GM12892 (cell line): ENCODE measurements around the gene CFAP299.

Source experiments
- POLR2A ChIP-seq: IDR thresholded peaks from 2 replicates; pipeline ENCODE4 v1.6.1; 2011; ENCODE audit warnings: low read depth, low read length, control low read depth
- POLR2AphosphoS5 ChIP-seq: IDR thresholded peaks from 2 replicates; pipeline ENCODE4 v1.6.1; 2011; ENCODE audit warnings: low read depth, low read length, control low read depth
- TAF1 ChIP-seq: IDR thresholded peaks from 2 replicates; pipeline ENCODE4 v1.6.1; 2011; ENCODE audit warnings: low read depth, mild to moderate bottlenecking, control low read depth, low read length, borderline replicate concordance

DNA sequence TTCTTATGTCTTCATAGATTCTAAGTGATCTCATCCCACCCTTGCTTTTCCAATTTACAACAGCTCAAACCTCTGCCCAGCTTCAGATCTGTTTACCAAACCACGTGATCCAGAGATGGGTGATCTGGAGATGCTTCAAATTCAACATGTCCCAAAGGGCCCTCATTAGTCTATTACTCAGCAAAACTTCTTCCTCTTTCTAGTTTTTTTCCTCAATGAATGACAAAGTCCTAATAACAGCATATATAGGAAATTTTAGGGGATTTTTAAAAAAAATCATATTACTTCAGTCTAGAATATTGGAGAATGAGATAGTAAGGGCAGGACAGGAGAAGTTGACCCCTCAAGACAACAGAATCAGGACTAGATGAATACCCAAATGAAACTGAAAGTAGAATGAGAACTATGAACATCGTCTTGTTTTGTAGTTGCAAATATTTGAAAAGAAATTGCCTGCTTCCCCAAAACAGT is 127.1 kb downstream of the CFAP299 start:
- no peak for TF ChIP-seq POLR2AphosphoS5
- TF ChIP-seq POLR2A, result no peak
- no peak for TF ChIP-seq TAF1
